ENCODE measurements around the gene FAM241A.
A peak's percentile ranks its signal among the peaks of the same experiment; 100 is the strongest.

FAM241A gene

DNA sequence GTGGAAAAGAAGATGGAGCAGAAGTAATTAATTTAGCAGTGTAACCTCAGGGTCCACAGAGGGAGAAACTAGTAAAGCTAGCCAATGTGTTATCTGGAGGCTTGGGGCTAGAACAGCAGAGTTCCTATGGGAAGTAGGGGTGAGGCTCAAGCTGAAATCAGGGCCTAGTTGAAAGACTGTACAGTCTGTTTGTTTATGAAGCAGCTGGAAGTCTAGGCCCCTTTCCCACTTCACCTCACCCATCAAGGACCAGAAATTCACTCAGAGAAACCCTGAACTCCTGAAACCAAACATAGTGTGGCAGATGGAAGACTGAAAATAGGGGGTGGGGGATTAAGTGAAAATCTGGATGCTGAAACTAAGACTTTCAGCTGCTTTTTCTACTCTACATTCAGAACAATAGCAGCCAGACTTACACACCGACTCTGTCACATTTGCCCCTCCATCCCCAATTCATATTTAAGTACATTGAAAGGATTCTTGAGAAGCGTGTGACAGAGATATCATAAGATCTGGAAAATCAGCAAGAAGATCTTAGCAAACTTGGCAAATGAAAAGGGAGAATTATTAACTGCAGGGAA, 32.6 kb upstream of the FAM241A start:
- TF ChIP-seq, protein P1, sequence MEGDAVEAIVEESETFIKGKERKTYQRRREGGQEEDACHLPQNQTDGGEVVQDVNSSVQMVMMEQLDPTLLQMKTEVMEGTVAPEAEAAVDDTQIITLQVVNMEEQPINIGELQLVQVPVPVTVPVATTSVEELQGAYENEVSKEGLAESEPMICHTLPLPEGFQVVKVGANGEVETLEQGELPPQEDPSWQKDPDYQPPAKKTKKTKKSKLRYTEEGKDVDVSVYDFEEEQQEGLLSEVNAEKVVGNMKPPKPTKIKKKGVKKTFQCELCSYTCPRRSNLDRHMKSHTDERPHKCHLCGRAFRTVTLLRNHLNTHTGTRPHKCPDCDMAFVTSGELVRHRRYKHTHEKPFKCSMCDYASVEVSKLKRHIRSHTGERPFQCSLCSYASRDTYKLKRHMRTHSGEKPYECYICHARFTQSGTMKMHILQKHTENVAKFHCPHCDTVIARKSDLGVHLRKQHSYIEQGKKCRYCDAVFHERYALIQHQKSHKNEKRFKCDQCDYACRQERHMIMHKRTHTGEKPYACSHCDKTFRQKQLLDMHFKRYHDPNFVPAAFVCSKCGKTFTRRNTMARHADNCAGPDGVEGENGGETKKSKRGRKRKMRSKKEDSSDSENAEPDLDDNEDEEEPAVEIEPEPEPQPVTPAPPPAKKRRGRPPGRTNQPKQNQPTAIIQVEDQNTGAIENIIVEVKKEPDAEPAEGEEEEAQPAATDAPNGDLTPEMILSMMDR (IDR thresholded peaks at IDR 0.05; ENCODE audit: poor library complexity, severe bottlenecking) = no peak
- H3K27ac ChIP-seq (ENCODE audit: poor library complexity, severe bottlenecking) = no peak overlapping the region
- H3K36me3 ChIP-seq (ENCODE audit: low read depth) = no peaks in the 10 kb centered on the region
- H3K4me1 ChIP-seq (ENCODE audit: insufficient read depth, poor library complexity, severe bottlenecking) = peaks cover 10% of the 10 kb centered on the region
- no peak overlapping the region for H3K4me3 ChIP-seq (ENCODE audit: severe bottlenecking)
- DNase-seq (ENCODE audit: low spot score) = no peak
- H3K9me3 ChIP-seq (ENCODE audit: severe bottlenecking) = no peaks in the 10 kb centered on the region
- ATAC-seq (ENCODE audit: low read depth) = peak; percentile 13; the same call in 1 of the 3 replicates
- no peaks in the 10 kb centered on the region for H3K27me3 ChIP-seq (ENCODE audit: insufficient read depth, poor library complexity, severe bottlenecking)

DNA sequence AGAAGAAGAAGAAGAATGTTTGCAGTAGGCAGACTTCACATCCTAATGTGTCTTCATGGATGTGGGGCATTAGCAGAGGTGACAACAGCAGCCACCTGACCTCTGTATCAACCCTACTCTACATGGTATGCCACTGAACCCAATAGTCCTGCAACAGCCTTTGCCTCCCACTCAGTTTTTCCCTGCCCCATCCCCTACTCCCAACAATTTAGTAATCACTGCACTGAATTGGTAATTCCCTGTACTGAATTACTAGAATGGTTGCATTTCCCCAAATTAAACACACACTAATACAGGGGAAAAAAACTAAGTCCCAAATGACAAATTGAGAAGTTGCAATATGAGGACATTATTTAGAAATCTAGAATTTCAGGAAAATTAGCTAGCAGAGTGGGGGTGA, 31.4 kb upstream of the FAM241A start:
- ATAC-seq (ENCODE audit: low read depth) = no peak
- H3K4me1 ChIP-seq (ENCODE audit: insufficient read depth, poor library complexity, severe bottlenecking) = peaks cover 10% of the 10 kb centered on the region

DNA sequence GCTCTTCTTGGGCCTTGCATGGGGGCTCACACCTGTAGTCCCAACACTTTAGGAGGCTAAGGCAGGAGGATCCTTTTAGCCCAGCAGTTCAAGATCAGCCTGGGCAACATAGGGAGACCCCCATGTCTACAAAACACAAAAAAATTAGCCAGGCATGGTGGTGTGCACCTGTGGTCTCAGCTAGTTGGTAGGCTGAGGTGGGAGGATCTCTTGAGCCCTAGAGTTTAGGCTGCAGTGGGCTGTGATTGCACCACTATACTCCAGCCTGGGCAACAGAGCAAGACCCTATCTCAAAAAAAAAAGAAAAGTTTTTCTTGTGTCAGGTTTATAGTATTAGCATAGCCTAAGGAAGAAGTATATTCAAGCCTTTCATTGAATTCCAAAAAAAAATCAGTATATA, 30.8 kb upstream of the FAM241A start:
- Histone ChIP-seq H3K4me1 (ENCODE audit: insufficient read depth, poor library complexity, severe bottlenecking) (peaks cover 10% of the 10 kb centered on the region), H3K36me3 (ENCODE audit: low read depth) (no peaks in the 10 kb centered on the region), H3K27me3 (ENCODE audit: insufficient read depth, poor library complexity, severe bottlenecking) (no peaks in the 10 kb centered on the region), H3K27ac (ENCODE audit: poor library complexity, severe bottlenecking) (no peak overlapping the region), H3K9me3 (ENCODE audit: severe bottlenecking) (no peaks in the 10 kb centered on the region), H3K4me3 (ENCODE audit: severe bottlenecking) (no peak overlapping the region)
- no peak for ATAC-seq (ENCODE audit: low read depth)
- no peak for DNase-seq (ENCODE audit: low spot score)
- TF ChIP-seq, protein P1 (IDR thresholded peaks at IDR 0.05; ENCODE audit: poor library complexity, severe bottlenecking) = no peak

More for the DNA sequence above, 31.4 kb upstream of the FAM241A start:
- H3K27ac ChIP-seq (ENCODE audit: poor library complexity, severe bottlenecking) = no peak overlapping the region
- no peak for DNase-seq (ENCODE audit: low spot score)
- H3K9me3 ChIP-seq (ENCODE audit: severe bottlenecking) = no peaks in the 10 kb centered on the region
- H3K27me3 ChIP-seq (ENCODE audit: insufficient read depth, poor library complexity, severe bottlenecking) = no peaks in the 10 kb centered on the region
- no peaks in the 10 kb centered on the region for H3K36me3 ChIP-seq (ENCODE audit: low read depth)
- TF ChIP-seq, protein P1 (IDR thresholded peaks at IDR 0.05; ENCODE audit: poor library complexity, severe bottlenecking) = no peak
- no peak overlapping the region for H3K4me3 ChIP-seq (ENCODE audit: severe bottlenecking)

DNA sequence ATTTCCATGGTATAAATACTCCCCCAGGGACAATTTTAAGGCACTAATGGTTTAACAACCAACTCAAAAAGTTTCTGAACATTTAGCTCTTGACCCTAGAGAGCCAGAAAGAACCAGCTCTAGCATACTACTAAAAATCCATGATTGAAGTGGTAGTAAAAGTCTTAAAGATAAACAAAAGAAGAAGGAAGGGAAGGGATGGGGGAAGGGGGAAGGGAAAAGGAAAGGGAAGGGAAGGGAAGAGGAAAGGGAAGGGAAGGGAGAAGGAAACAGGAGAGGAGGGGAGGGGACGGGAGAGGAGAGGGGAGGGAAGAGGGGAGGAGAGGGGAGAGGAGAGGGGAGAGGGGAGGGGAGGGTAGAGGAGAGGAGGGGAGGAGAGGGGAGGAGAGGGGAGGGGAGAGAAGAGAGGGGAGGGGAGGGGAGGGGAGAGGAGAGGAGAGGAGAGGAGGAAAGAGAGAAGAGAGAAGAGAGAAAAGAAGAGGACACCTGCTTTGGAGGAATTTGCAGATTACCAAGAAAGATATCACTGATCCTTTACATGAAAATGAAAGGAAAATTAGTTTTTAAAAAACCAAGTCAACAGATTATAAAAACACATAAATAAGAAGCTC, 26.4 kb upstream of the FAM241A start:
- Histone ChIP-seq H3K4me1 (ENCODE audit: insufficient read depth, poor library complexity, severe bottlenecking) (no peaks in the 10 kb centered on the region), H3K36me3 (ENCODE audit: low read depth) (no peaks in the 10 kb centered on the region), H3K27me3 (ENCODE audit: insufficient read depth, poor library complexity, severe bottlenecking) (no peaks in the 10 kb centered on the region), H3K4me3 (ENCODE audit: severe bottlenecking) (no peak overlapping the region), H3K27ac (ENCODE audit: poor library complexity, severe bottlenecking) (no peak overlapping the region), H3K9me3 (ENCODE audit: severe bottlenecking) (no peaks in the 10 kb centered on the region)
- TF ChIP-seq, protein P1 (IDR thresholded peaks at IDR 0.05; ENCODE audit: poor library complexity, severe bottlenecking) = no peak
- ATAC-seq (ENCODE audit: low read depth) = no peak
- no peak for DNase-seq (ENCODE audit: low spot score)

GRCh38 chr4:112119353-112119783, 25.9 kb upstream of the FAM241A start:
- Histone ChIP-seq H3K27me3 (ENCODE audit: insufficient read depth, poor library complexity, severe bottlenecking) (no peaks in the 10 kb centered on the region), H3K4me1 (ENCODE audit: insufficient read depth, poor library complexity, severe bottlenecking) (no peaks in the 10 kb centered on the region), H3K36me3 (ENCODE audit: low read depth) (no peaks in the 10 kb centered on the region), H3K27ac (ENCODE audit: poor library complexity, severe bottlenecking) (no peak overlapping the region), H3K9me3 (ENCODE audit: severe bottlenecking) (no peaks in the 10 kb centered on the region), H3K4me3 (ENCODE audit: severe bottlenecking) (no peak overlapping the region)
- DNase-seq (ENCODE audit: low spot score) (no peak), ATAC-seq (ENCODE audit: low read depth) (no peak)
- TF ChIP-seq, protein P1 (IDR thresholded peaks at IDR 0.05; ENCODE audit: poor library complexity, severe bottlenecking) = no peak
